GM18505 (cell line): ENCODE measurements around the gene CPO.
"Not testable (repeated sequence)": the region's sequence is repeated elsewhere in the genome, so short reads cannot be mapped to it uniquely, and the experiment has no call there.

Experiments
- ATAC-seq: cut with Tn5 transposase; IDR thresholded peaks from one replicate; pipeline ENCODE4 v1.9.1; 2021; ENCODE audit not compliant: unreplicated experiment
- POLR2A ChIP-seq: IDR thresholded peaks from 4 replicates; pipeline ENCODE4 v1.6.1; 2011; ENCODE audit warnings: borderline replicate concordance; ENCODE audit not compliant: insufficient read depth, insufficient read length; ENCODE audit errors: extremely low read depth

CPO gene

GRCh38 chr2:206939340-206939739, at the start of gene CPO:
CPO (plus strand) TSS chr2:206939518; CDS start chr2:206939600, 82 bp downstream.
- no peak for ATAC-seq
- no peak for TF ChIP-seq POLR2A

- no peak for ATAC-seq
- TF ChIP-seq POLR2A, result no peak
Observed at GRCh38 chr2:206890179-206890578, 49.1 kb upstream of the CPO start.

- no peak for ATAC-seq
- TF ChIP-seq POLR2A, result no peak
Observed at GRCh38 chr2:206890926-206891325, 48.4 kb upstream of the CPO start.

GRCh38 chr2:206915121-206915520, 24.2 kb upstream of the CPO start:
- ATAC-seq, result peak; percentile 76
- TF ChIP-seq POLR2A, result no peak

- ATAC-seq, result no peak
- TF ChIP-seq POLR2A, result no peak
Observed at GRCh38 chr2:206918263-206918662, 21.1 kb upstream of the CPO start.

- no peak for ATAC-seq
- no peak for TF ChIP-seq POLR2A
Observed at GRCh38 chr2:206920310-206920709, 19.0 kb upstream of the CPO start.

GRCh38 chr2:206920951-206921350, 18.4 kb upstream of the CPO start:
- no peak for ATAC-seq

GRCh38 chr2:206921529-206921928, 17.8 kb upstream of the CPO start:
- ATAC-seq, result no peak
- no peak for TF ChIP-seq POLR2A

More at GRCh38 chr2:206920951-206921350, 18.4 kb upstream of the CPO start:
- no peak for TF ChIP-seq POLR2A

- no peak for ATAC-seq
- TF ChIP-seq POLR2A, result no peak
Observed at GRCh38 chr2:206935991-206936842, 3.1 kb upstream of the CPO start.

GRCh38 chr2:206936843-206937230, 2.5 kb upstream of the CPO start:
- TF ChIP-seq POLR2A, result no peak
- no peak for ATAC-seq

- ATAC-seq, result peak; percentile 94
- no peak for TF ChIP-seq POLR2A
Observed at GRCh38 chr2:206937555-206937954, 1.8 kb upstream of the CPO start.

GRCh38 chr2:206940546-206940945, 1.2 kb downstream of the CPO start:
- no peak for ATAC-seq
- no peak for TF ChIP-seq POLR2A

- TF ChIP-seq POLR2A, result no peak
- ATAC-seq, result no peak
Observed at GRCh38 chr2:206942592-206943478, 3.5 kb downstream of the CPO start.

GRCh38 chr2:206953404-206953803, 14.1 kb downstream of the CPO start:
- not testable (repeated sequence) for ATAC-seq
